GM19099 (cell line): ENCODE results near the gene XXYLT1.

ENCODE experiments used
- POLR2A ChIP-seq: IDR thresholded peaks from 3 replicates; pipeline ENCODE4 v1.6.1; 2011; ENCODE audit warnings: low read depth; ENCODE audit not compliant: insufficient read length; ENCODE audit errors: extremely low read depth

The XXYLT1 gene

DNA sequence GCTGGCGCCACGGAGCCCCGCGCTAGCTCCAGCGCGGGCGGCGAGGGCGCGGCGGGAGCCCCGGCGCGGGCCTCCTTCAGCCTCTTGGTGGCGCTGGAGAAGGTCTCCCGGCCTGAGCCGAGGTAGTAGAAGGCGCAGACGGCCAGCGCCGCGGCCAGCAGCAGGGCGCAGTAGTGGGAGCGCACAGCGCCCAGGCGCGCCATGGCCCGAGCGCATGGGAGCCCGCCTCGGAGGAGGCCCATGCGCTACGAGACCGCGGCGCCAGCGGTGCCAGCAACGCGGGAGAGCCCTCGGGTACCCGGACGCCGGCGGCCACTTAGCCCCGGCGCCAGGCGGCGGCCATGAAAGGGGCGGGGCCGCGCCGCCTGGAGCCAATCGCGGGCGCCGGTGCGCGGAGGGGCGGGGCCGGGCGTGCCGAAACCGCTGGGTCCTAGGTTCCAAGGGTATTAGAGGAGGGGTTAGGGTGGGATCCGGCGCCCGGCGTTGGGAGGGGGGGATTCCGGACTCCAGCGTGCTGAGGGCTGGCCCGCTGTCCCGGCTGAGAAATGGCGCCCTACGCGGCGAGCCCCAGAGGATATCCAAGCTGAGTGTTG is at the start of gene XXYLT1:
XXYLT1 (minus strand) TSS at position 343 of the 593 bp plus-strand sequence; CDS start at position 242, 101 bp downstream.
- TF ChIP-seq POLR2A: peak; percentile 63

GRCh38 chr3:195319060-195319459 is 48.1 kb upstream of the XXYLT1 start:
- TF ChIP-seq POLR2A: no peak

DNA sequence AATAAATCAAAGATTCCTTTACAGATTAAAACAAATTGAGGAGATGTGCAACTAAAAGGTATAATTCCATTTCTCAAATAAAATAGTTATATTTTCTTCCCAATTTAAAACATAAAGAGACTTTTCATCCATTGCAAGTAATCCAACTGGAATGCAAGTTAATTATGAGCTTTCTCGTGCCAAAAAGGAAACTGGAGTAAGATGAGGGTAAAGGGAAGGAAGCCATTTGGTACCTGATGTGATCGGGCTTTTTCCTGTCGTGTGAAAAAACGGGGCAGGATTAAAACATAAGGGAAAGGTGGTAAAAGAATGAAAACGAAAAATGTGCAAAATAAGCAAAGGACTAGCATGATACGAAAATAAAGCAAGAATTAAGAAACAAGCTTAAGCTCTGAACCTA is 41.8 kb upstream of the XXYLT1 start:
- no peak for TF ChIP-seq POLR2A

DNA sequence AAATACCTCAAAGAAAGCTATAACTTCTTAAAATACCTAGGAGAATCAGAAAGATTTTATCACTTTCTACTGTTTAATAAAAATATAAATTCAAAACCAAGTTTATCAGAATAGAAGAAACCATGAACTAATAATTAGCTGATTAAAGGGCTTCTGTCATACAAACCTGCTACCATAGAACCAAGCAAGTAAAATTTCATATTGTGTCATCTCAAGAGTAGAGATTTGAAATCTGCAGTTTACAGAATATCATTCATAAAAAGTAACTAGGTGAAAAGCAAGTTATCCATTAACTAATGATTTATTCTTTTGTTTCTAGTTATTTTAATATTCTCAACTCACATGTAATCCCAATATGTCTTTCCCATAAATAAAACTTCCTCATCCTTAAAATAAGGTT is 36.8 kb upstream of the XXYLT1 start:
- no peak for TF ChIP-seq POLR2A

GRCh38 chr3:195306369-195306768 is 35.4 kb upstream of the XXYLT1 start:
- no peak for TF ChIP-seq POLR2A

GRCh38 chr3:195302431-195302830 is 31.5 kb upstream of the XXYLT1 start:
- no peak for TF ChIP-seq POLR2A

GRCh38 chr3:195297446-195297845 is 26.5 kb upstream of the XXYLT1 start:
- no peak for TF ChIP-seq POLR2A

DNA sequence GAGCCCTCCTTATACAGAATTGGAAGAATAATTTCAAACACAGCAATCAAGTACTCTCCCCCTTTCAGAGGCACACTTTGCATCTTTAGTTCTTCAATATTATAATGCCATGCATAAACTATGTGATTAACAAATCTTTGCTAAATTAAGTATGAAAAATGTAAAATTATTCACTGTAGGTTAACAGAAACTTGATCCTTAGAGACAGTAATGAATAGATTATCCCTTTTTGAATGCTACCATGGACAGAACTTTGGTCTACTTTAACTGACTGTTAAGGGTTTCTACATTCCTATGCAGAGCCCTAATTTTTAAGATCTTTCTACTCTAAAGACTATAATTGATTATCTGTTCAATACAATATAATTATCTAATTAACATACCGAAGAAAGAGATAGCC is 25.7 kb upstream of the XXYLT1 start:
- no peak for TF ChIP-seq POLR2A

DNA sequence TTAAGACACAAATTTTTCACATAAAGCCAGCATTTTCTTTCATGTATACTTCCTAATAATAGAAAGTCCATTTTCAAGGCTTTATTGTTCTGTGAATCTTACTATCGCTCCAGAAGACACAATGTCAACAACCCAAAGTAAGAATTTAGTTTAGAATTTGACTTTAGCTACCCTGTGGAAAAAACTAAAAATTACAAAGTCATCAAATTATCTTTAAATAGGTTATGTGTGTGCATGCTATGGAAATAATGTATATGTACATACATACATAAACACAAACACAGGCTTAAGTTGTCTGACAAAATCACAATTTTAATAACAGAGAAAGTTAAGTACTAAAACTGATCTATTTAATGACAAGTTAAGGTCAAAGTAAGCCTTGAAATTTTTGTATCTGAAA is 20.2 kb upstream of the XXYLT1 start:
- TF ChIP-seq POLR2A: no peak

DNA sequence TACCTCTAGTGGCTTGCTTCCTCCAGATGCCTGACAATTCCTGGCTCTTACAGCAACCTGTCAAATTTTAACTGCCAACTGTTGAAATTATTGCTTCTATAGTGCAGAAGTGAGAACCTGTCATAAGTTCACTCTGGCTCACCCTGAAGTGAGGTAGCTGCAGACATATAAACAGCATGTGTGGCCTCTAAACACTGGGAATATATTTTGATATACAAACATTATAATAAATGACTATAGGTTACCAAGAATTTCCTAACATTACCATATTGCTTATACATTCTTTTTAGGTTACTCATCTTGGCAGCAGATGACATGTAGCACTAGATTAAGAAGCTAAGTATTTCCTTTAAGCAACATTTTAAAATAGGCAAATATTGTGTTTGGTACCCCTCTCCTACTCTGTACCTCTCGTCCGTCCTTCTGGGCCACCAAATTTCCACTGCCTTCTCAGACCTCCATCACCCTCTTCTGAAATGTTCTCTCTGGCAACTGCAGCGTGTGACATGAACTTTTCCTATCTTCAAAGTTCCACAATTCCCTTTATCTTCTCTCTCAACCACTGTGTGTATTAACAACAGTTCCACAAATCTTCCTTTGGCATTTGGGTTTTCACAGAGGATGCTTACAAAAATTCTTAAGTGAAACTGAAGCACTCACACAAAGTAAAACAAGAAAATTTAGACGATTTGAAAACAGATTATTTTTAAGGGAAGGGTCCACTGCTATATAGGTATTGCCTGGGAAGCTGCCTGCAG is 15.3 kb upstream of the XXYLT1 start:
- TF ChIP-seq POLR2A: no peak

- no peak for TF ChIP-seq POLR2A
Measured at GRCh38 chr3:195285372-195285771, 14.4 kb upstream of the XXYLT1 start.

DNA sequence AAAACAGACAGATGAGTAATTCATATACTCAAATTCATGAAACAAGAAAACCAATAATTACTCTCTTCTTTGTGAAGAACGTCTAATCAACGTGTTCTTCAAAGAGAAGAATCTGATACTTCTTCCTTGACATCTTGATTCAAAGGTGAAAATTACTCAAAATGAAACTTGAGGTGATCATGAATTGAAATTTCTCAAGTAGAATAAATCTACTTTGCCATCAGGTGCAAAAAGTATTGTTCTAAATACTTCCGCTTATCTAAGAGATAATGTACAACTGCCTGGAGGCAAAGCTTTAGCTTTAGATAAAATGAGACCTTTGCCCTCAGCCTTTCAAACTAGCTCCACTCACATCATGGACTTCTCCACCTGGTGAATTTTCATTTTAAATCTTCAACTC is 13.9 kb upstream of the XXYLT1 start:
- no peak for TF ChIP-seq POLR2A

DNA sequence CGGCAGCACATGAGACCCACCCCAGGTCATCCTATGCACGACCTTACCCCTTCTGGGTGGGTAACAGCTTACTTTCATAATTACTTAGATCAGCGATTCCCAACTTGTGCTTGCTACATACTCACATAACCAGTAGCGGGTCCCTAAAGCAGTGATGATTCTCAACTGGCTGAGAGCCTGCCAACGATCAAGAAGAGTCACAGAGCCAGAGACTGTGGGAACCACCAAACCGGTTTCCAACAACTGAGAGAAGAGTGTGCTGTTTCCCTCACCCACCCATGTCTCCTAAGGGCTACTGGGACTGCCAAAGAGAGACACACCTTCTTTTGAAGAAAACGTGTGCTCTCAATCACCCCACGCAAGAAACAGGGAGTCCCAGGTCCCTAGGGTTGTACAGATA is 12.0 kb upstream of the XXYLT1 start:
- TF ChIP-seq POLR2A: no peak

DNA sequence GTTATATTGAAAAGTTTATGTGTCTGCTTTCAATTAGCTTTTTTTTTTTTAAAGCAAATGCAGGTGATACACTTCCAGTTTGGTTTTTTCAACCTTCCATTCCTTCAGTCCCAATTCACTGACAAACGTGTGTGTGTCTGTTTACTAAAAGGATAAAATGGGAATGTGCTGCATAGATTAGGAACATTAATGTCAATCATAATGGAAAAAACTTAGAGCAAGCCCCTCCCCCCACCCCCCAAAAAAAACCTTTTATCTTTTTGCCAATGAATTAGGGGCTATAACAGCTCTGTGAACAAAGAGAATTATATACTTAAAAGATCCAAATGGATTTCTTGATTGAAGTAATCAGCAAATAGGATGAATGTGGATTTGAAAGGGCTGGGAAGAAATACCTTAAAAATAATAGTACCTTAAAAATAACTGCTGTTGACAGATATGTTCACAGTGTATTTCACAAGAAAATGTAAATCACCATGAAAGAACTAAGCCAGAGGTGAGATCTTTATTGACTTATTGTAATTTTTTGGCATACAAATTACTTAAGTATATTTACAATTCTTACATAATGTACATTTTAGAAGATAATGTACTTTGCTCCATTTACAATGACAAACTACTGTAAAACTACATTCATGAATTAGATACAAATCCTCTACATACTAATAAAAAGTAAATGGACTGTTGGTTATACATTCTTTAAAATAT is 3.5 kb upstream of the XXYLT1 start:
- TF ChIP-seq POLR2A: no peak

- TF ChIP-seq POLR2A: no peak
Measured at GRCh38 chr3:195271410-195272243, 668 bp upstream of the XXYLT1 start.

DNA sequence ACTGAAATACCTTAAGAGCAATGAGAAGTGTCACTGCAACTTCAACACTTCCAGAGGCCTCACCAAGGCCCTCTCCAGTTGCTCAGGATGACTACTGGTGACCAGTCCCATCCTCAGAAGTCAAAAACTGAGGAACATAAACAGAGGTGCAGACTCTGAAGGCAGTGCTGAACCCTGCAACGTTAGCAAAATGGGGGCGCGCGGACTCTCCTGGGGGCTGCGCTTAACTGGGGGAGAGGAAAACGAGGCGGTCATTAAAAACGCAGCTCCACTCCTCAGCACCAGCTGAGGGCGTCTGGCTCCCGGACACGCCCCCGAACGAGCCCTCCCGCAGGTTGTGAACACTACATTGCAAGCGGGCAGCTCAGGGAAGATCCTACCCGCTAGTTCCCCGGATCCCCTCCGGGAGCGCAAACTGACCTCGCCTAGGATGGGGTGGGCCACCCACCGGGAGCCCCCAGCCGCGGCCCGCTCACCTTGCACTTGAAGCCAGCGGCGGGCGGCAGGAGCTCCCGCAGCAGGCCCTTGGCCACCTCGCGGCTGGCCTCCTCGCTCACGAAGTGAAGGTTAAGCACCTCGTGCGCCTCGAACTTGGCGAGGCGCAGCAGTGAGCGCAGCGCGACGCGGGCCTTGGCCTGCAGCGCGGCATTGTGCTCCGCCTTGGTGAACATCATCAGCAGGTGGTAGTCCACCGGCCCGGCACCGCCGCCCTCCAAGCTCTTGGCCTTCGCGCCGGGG is 711 bp downstream of the XXYLT1 start:
- no peak for TF ChIP-seq POLR2A
